ENCODE data around the gene DNAJB13.

The DNAJB13 gene

GRCh38 chr11:74008373-74009229 is 57.8 kb downstream of the DNAJB13 start, which contains the start of gene UCP3:
Gene UCP3, minus strand, starts transcription at chr11:74009085. Its CDS starts 2,043 bp downstream, at chr11:74007042.
- DNase-seq = no peak
- in situ Hi-C loops (cut with HindIII; ENCODE audit: low pct_ligation_motif_present, low pct_unique_long_range_greater_than_20kb, low sequenced_read_pairs) = no loop called here

GRCh38 chr11:74009230-74009547 is 58.4 kb downstream of the DNAJB13 start:
- in situ Hi-C loops (cut with HindIII; ENCODE audit: low pct_ligation_motif_present, low pct_unique_long_range_greater_than_20kb, low sequenced_read_pairs) = no loop called here
- DNase-seq = no peak

- DNase-seq = no peak
- in situ Hi-C loops (cut with HindIII; ENCODE audit: low pct_ligation_motif_present, low pct_unique_long_range_greater_than_20kb, low sequenced_read_pairs) = no loop called here
These were observed 59.0 kb downstream of the DNAJB13 start for GRCh38 chr11:74009675-74010305.

GRCh38 chr11:74010306-74011300 is 59.8 kb downstream of the DNAJB13 start:
- DNase-seq = no peak
- in situ Hi-C loops (cut with HindIII; ENCODE audit: low pct_ligation_motif_present, low pct_unique_long_range_greater_than_20kb, low sequenced_read_pairs) = no loop called here

- no peak for DNase-seq
- in situ Hi-C loops (cut with HindIII; ENCODE audit: low pct_ligation_motif_present, low pct_unique_long_range_greater_than_20kb, low sequenced_read_pairs) = no loop called here
These were observed 60.7 kb downstream of the DNAJB13 start for GRCh38 chr11:74011360-74012073.

GRCh38 chr11:74012074-74012809 is 61.4 kb downstream of the DNAJB13 start:
- in situ Hi-C loops (cut with HindIII; ENCODE audit: low pct_ligation_motif_present, low pct_unique_long_range_greater_than_20kb, low sequenced_read_pairs) = no loop called here
- no peak for DNase-seq

GRCh38 chr11:74013141-74013540 is 62.3 kb downstream of the DNAJB13 start:
- no peak for DNase-seq
- in situ Hi-C loops (cut with HindIII; ENCODE audit: low pct_ligation_motif_present, low pct_unique_long_range_greater_than_20kb, low sequenced_read_pairs) = no loop called here

GRCh38 chr11:74014880-74015279 is 64.1 kb downstream of the DNAJB13 start:
- in situ Hi-C loops (cut with HindIII; ENCODE audit: low pct_ligation_motif_present, low pct_unique_long_range_greater_than_20kb, low sequenced_read_pairs) = no loop called here
- no peak for DNase-seq

GRCh38 chr11:74015919-74016684 is 65.3 kb downstream of the DNAJB13 start:
- DNase-seq = no peak
- in situ Hi-C loops (cut with HindIII; ENCODE audit: low pct_ligation_motif_present, low pct_unique_long_range_greater_than_20kb, low sequenced_read_pairs) = no loop called here

- DNase-seq = no peak
- in situ Hi-C loops (cut with HindIII; ENCODE audit: low pct_ligation_motif_present, low pct_unique_long_range_greater_than_20kb, low sequenced_read_pairs) = no loop called here
These were observed 66.8 kb downstream of the DNAJB13 start for GRCh38 chr11:74017631-74018030.

- in situ Hi-C loops (cut with HindIII; ENCODE audit: low pct_ligation_motif_present, low pct_unique_long_range_greater_than_20kb, low sequenced_read_pairs) = no loop called here
- no peak for DNase-seq
These were observed 67.6 kb downstream of the DNAJB13 start for GRCh38 chr11:74018331-74019005.

- DNase-seq = no peak
- in situ Hi-C loops (cut with HindIII; ENCODE audit: low pct_ligation_motif_present, low pct_unique_long_range_greater_than_20kb, low sequenced_read_pairs) = no loop called here
These were observed 68.4 kb downstream of the DNAJB13 start for GRCh38 chr11:74019104-74019738.

- in situ Hi-C loops (cut with HindIII; ENCODE audit: low pct_ligation_motif_present, low pct_unique_long_range_greater_than_20kb, low sequenced_read_pairs) = no loop called here
- DNase-seq = no peak
These were observed 69.0 kb downstream of the DNAJB13 start for GRCh38 chr11:74019860-74020259.

All from ACHN (cell line).